GM23248 (cell line): ENCODE data around the gene ZFAND3.

ENCODE experiments used
- EZH2 ChIP-seq: fragments of 200-600 bp; sonication (generic); IDR thresholded peaks from 2 replicates; pipeline ENCODE4 v1.6.1; 2018; ENCODE audit warnings: antibody characterized with exemption, mild to moderate bottlenecking; ENCODE audit not compliant: insufficient read depth, poor library complexity, severe bottlenecking
- EZH2phosphoT487 ChIP-seq: fragments of 200-600 bp; sonication (generic); IDR thresholded peaks from 2 replicates; pipeline ENCODE4 v1.6.1; 2018; ENCODE audit warnings: antibody characterized with exemption, moderate library complexity, mild to moderate bottlenecking, low read depth; ENCODE audit not compliant: insufficient read depth

DNA sequence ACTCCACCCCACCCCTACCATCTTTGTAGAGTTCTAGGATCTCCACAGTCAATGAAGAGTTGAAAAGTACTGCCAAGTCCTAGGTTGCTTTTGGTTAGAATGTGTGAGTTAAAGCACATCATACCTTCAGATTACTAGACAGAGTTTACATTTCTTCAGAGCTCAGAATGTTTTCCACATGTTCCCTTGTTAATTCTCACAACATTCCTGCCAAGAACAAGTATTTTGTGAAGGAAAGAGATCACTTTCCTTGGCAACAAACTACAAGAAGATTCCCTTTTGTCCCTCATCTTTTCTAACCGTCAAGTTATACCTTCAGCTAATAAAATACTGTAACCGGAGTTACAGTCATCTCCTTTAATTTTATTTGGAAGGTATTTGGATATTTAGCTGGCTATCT, 266.8 kb downstream of the ZFAND3 start:
- TF ChIP-seq EZH2phosphoT487, result no peak
- TF ChIP-seq EZH2, result no peak
